HepG2 (cell line): ENCODE measurements around the gene RPRML. TPM values are rescaled to one million over a fixed set of nuclear protein-coding genes. Genes with fewer than 3 reads are reported as not detected.

ENCODE experiments used
- ARNT2 ChIP-seq: sonication (generic); formaldehyde crosslinking; IDR thresholded peaks from 2 replicates; pipeline ENCODE4 v1.8.0; 2022; ENCODE audit warnings: mild to moderate bottlenecking, low read depth, missing genetic modification reagents, moderate library complexity
- CEBPG ChIP-seq: IDR thresholded peaks from 2 replicates; pipeline ENCODE4 v1.6.1; 2016
- DDIT3 ChIP-seq: sonication (generic); formaldehyde crosslinking; IDR thresholded peaks from 2 replicates; pipeline ENCODE4 v1.4.0; 2020; ENCODE audit warnings: mild to moderate bottlenecking, missing genetic modification reagents
- FLYWCH1 ChIP-seq: sonication (generic); formaldehyde crosslinking; IDR thresholded peaks from 2 replicates; pipeline ENCODE4 v1.8.1; 2023; ENCODE audit warnings: mild to moderate bottlenecking, missing genetic modification reagents
- HHEX ChIP-seq: IDR thresholded peaks from 2 replicates; pipeline ENCODE4 v1.6.1; 2016; ENCODE audit warnings: control low read depth
- ISL2 ChIP-seq: sonication (generic); formaldehyde crosslinking; IDR thresholded peaks from 2 replicates; pipeline ENCODE4 v1.5.0; 2020; ENCODE audit warnings: missing genetic modification reagents
- KAT8 ChIP-seq: IDR thresholded peaks from 2 replicates; pipeline ENCODE4 v1.6.1; 2016; ENCODE audit warnings: missing genetic modification reagents, missing compliant biosample characterization
- MTF1 ChIP-seq: sonication (generic); formaldehyde crosslinking; IDR thresholded peaks from 2 replicates; pipeline ENCODE4 v1.5.0; 2020; ENCODE audit warnings: missing genetic modification reagents
- NFE2L2 ChIP-seq: fragments of 150-350 bp; IDR thresholded peaks from 2 replicates; pipeline ENCODE4 v1.6.1; 2014; ENCODE audit warnings: low read length
- NFKBIZ ChIP-seq: IDR thresholded peaks from 2 replicates; pipeline ENCODE4 v1.6.1; 2018; ENCODE audit warnings: missing genetic modification reagents, missing compliant biosample characterization
- RARG ChIP-seq: sonication (generic); formaldehyde crosslinking; IDR thresholded peaks from 2 replicates; pipeline ENCODE4 v1.4.0; 2020; ENCODE audit warnings: low read depth, mild to moderate bottlenecking, missing genetic modification reagents
- ZFP91 ChIP-seq: sonication (generic); formaldehyde crosslinking; IDR thresholded peaks from 2 replicates; pipeline ENCODE4 v1.9.0; 2022; ENCODE audit warnings: missing genetic modification reagents, mild to moderate bottlenecking, borderline replicate concordance
- ZNF331 ChIP-seq: sonication (generic); formaldehyde crosslinking; IDR thresholded peaks from 2 replicates; pipeline ENCODE4 v1.4.0; 2020; ENCODE audit warnings: missing genetic modification reagents
- ZNF607 ChIP-seq: sonication (generic); formaldehyde crosslinking; IDR thresholded peaks from 2 replicates; pipeline ENCODE4 v1.5.1; 2020; ENCODE audit warnings: missing genetic modification reagents, mild to moderate bottlenecking, borderline replicate concordance
- ZNF761 ChIP-seq: sonication (generic); formaldehyde crosslinking; conservative IDR thresholded peaks from 2 replicates; pipeline ENCODE4 v1.4.0; 2020; ENCODE audit warnings: mild to moderate bottlenecking, missing genetic modification reagents
- polyA plus RNA-seq, 8 experiments: library from polyadenylated mRNA; depleted of rRNA in 3 of 8; stranded (reverse) in 7 of 8; unstranded in 1 of 8; fragments of >200 nt; fragmentation: Illumina TruSeq in 4 of 8; extraction: Trizol in 4 of 8; gene quantifications; 2 replicates each; pipeline versions ENCODE4 v1.2.1 to v1.2.3, GENCODE V29; 2011 to 2016; ENCODE audit warnings: low read depth in 4 of 8, missing spikeins in 1 of 8, mixed read lengths in 1 of 8; ENCODE audit not compliant: insufficient read depth in 1 of 8
- total RNA-seq, 5 experiments: library from RNA; depleted of rRNA; stranded (reverse); fragments of >200 nt; fragmentation: Illumina TruSeq; extraction: Trizol; gene quantifications; 2 replicates each; pipeline ENCODE4 v1.2.3, GENCODE V29; 2016; ENCODE audit warnings: low read depth in 1 of 5
- TF ChIP-seq, protein P1 (sequence below): sonication (generic); formaldehyde crosslinking; IDR thresholded peaks from 2 replicates; pipeline ENCODE4 v1.9.0; 2021; ENCODE audit warnings: missing genetic modification reagents, borderline replicate concordance
- TF ChIP-seq, protein P2 (sequence below): sonication (generic); formaldehyde crosslinking; IDR thresholded peaks from 2 replicates; pipeline ENCODE4 v1.4.0; 2020; ENCODE audit warnings: mild to moderate bottlenecking, missing genetic modification reagents
- TF ChIP-seq, protein P3 (sequence below), 2 experiments: fragments of 450-650 bp in 1 of 2; sonication (generic) in 1 of 2; formaldehyde crosslinking; IDR thresholded peaks; 2 replicates each; pipeline versions ENCODE4 v1.5.0 to v1.8.0; 2020 to 2022; ENCODE audit warnings: mild to moderate bottlenecking in 1 of 2, missing genetic modification reagents in 1 of 2

RPRML gene
- total and polyA plus RNA-seq, 2 of the 13 experiments (the other 11 are each of a cell fraction or from before 2014, with no cell fraction given) = not detected

DNA sequence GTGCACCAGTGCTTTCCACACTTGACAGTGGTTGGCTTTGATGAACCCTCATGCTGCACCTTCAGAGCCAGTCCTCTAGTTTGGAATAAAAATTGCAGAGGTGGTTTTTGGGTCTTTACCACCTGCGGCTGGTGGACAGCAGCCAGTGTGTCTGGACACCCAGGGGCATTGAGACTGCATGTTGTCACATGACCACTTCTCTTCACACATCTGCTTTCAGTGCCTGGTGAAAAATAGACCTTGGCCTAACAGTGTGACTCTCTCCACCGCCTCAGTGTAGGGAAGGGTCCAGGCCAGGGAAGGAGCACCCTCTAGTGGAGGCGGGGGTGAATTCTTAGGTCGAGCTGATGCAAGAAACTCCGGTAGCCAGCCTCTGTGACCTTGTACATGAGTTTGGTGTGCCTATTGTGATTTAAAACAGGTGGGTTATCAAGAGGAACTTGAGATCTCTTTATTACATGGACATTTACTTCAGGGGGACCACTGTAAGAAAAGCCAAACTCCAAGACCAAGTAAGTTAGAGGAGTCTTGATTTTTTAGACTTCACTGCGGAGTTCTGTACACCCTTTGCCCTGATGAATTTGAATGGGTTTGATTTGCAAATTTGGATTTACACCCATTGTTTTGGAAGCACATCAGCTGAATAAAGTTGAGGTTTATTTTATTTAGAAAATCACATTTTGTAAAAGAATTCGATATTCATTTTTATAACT lies 38.2 kb downstream of the RPRML start (continued):
- TF ChIP-seq ARNT2 (CRISPR knock-in tag) (peak; percentile 57; the same call in 1 of the 2 replicates), KAT8 (CRISPR knock-in tag) (peak; percentile 68), HHEX (CRISPR knock-in tag) (no peak), MTF1 (no peak), DDIT3 (CRISPR knock-in tag) (no peak), RARG (CRISPR knock-in tag) (no peak), ZNF607 (CRISPR knock-in tag) (no peak), ZNF331 (CRISPR knock-in tag) (peak; percentile 90), ZFP91 (no peak), FLYWCH1 (no peak), NFE2L2 (no peak), ZNF761 (no peak), NFKBIZ (CRISPR knock-in tag) (no peak; the same call in 1 of the 2 replicates), ISL2 (CRISPR knock-in tag) (no peak; the same call in 1 of the 2 replicates), CEBPG (CRISPR knock-in tag) (peak; percentile 95)
- TF ChIP-seq, protein P1, sequence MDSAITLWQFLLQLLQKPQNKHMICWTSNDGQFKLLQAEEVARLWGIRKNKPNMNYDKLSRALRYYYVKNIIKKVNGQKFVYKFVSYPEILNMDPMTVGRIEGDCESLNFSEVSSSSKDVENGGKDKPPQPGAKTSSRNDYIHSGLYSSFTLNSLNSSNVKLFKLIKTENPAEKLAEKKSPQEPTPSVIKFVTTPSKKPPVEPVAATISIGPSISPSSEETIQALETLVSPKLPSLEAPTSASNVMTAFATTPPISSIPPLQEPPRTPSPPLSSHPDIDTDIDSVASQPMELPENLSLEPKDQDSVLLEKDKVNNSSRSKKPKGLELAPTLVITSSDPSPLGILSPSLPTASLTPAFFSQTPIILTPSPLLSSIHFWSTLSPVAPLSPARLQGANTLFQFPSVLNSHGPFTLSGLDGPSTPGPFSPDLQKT (CRISPR knock-in tag) = no peak
- TF ChIP-seq, protein P2, sequence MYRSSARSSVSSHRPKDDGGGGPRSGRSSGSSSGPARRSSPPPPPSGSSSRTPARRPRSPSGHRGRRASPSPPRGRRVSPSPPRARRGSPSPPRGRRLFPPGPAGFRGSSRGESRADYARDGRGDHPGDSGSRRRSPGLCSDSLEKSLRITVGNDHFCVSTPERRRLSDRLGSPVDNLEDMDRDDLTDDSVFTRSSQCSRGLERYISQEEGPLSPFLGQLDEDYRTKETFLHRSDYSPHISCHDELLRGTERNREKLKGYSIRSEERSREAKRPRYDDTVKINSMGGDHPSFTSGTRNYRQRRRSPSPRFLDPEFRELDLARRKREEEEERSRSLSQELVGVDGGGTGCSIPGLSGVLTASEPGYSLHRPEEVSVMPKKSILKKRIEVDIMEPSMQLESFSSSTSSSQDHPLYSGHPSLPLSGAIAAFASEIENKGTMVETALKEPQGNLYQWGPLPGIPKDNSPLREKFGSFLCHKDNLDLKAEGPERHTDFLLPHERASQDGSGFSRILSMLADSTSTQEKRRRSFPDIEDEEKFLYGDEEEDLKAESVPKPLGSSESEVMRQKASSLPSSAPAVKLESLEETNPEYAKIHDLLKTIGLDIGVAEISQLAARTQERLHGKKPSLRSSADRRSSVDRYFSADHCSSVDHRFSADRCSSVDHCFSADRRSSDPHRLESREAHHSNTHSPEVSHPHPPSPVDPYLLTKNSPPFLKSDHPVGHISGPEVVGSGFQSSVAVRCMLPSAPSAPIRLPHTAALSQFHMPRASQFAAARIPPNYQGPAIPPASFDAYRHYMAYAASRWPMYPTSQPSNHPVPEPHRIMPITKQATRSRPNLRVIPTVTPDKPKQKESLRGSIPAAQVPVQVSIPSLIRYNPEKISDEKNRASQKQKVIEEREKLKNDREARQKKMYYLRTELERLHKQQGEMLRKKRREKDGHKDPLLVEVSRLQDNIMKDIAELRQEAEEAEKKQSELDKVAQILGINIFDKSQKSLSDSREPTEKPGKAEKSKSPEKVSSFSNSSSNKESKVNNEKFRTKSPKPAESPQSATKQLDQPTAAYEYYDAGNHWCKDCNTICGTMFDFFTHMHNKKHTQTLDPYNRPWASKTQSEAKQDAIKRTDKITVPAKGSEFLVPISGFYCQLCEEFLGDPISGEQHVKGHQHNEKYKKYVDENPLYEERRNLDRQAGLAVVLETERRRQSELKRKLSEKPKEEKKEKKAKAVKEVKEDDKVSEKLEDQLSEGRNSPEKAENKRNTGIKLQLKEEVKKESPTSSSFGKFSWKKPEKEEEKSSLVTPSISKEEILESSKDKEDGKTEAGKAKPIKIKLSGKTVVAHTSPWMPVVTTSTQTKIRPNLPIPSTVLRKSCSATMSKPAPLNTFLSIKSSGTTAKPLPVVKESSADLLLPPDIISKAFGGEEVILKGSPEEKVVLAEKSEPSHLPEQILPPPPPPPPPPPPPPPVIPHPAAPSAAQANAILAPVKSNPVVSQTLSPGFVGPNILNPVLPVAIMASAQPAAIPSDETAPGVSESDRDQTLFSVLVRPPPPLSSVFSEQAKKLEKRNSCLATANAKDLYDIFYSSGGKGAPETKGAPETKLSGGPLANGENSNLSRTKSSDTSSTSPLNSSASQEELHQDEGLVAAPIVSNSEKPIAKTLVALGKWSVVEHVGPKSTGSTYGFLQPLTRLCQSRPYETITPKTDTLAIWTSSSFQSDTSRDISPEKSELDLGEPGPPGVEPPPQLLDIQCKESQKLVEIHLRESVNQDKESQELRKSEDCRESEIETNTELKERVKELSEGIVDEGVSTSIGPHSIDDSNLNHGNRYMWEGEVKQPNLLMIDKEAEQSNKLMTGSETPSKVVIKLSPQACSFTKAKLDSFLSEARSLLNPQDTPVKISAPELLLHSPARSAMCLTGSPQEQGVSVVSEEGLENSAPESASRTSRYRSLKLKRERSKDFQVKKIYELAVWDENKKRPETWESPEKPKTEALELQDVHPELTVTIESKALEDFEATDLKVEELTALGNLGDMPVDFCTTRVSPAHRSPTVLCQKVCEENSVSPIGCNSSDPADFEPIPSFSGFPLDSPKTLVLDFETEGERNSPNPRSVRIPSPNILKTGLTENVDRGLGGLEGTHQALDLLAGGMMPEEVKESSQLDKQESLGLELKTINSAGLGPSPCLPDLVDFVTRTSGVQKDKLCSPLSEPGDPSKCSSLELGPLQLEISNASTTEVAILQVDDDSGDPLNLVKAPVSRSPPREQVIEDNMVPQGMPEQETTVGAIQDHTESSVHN (CRISPR knock-in tag) = no peak
- TF ChIP-seq, protein P3, sequence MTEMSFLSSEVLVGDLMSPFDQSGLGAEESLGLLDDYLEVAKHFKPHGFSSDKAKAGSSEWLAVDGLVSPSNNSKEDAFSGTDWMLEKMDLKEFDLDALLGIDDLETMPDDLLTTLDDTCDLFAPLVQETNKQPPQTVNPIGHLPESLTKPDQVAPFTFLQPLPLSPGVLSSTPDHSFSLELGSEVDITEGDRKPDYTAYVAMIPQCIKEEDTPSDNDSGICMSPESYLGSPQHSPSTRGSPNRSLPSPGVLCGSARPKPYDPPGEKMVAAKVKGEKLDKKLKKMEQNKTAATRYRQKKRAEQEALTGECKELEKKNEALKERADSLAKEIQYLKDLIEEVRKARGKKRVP (CRISPR knock-in tag; IDR thresholded peaks at IDR 0.05) = peak; percentile 85 to 99
